ENCODE data around the gene AASDH. TPM values are rescaled to one million over a fixed set of nuclear protein-coding genes. Genes with fewer than 3 reads are reported as not detected.

Gene AASDH
- total RNA-seq, 2 experiments from 2014 or later = 10.2 to 10.6 TPM

DNA sequence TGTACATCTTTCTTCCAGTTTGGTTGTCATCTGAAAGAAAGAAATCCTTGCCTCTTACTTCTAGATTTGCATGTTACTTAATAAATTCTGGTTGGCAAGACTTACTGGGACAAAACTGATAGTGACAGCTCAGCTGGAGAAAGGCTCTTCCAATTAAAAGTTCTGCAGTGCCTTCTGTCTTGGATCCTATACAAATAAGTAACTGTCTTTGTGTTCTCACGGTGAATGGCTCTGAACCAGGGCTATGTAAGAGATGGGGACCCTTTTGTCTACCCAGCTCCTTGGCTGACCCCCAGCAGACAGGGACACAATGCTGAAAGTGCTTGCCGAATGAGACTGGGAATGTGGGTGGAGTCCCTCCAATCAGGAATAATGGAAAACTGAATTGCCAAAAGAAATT lies 89.5 kb downstream of the AASDH start:
- peaks cover 7% of the 10 kb centered on the region for H3K4me1 ChIP-seq (ENCODE audit: insufficient read depth, low read length)
- ATAC-seq (ENCODE audit: poor library complexity) (no peak), DNase-seq (no peak)
- no peak overlapping the region for H3K27ac ChIP-seq (ENCODE audit: low read depth in 1 of 2, low read length in 2 of 2)
- Mint-ChIP-seq H3K4me1 (ENCODE audit: low read depth) (peaks cover 11% of the 10 kb centered on the region), H3K27me3 (no peaks in the 10 kb centered on the region), H3K36me3 (ENCODE audit: low read depth) (no peaks in the 10 kb centered on the region), H3K9me3 (no peaks in the 10 kb centered on the region), H3K4me3 (no peak overlapping the region), H3K27ac (no peak overlapping the region)
- CTCF ChIA-PET = no interaction called here
- intact Hi-C loops (cut with DNase I, micrococcal nuclease) = no loop called here
- no peaks in the 10 kb centered on the region for H3K36me3 ChIP-seq (ENCODE audit: insufficient read depth, low read length)
- TF ChIP-seq, protein P1, sequence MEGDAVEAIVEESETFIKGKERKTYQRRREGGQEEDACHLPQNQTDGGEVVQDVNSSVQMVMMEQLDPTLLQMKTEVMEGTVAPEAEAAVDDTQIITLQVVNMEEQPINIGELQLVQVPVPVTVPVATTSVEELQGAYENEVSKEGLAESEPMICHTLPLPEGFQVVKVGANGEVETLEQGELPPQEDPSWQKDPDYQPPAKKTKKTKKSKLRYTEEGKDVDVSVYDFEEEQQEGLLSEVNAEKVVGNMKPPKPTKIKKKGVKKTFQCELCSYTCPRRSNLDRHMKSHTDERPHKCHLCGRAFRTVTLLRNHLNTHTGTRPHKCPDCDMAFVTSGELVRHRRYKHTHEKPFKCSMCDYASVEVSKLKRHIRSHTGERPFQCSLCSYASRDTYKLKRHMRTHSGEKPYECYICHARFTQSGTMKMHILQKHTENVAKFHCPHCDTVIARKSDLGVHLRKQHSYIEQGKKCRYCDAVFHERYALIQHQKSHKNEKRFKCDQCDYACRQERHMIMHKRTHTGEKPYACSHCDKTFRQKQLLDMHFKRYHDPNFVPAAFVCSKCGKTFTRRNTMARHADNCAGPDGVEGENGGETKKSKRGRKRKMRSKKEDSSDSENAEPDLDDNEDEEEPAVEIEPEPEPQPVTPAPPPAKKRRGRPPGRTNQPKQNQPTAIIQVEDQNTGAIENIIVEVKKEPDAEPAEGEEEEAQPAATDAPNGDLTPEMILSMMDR (IDR thresholded peaks at IDR 0.05) = no peak
- POLR2A ChIA-PET = no interaction called here
- H3K4me3 ChIP-seq (ENCODE audit: low read length) = no peak overlapping the region
- no peaks in the 10 kb centered on the region for H3K9me3 ChIP-seq (ENCODE audit: control insufficient read depth in 1 of 2, insufficient read depth in 1 of 2, low read length in 2 of 2)
- H3K27me3 ChIP-seq (ENCODE audit: control insufficient read depth in 1 of 2, insufficient read depth in 2 of 2, low read length in 2 of 2) = no peaks in the 10 kb centered on the region

DNA sequence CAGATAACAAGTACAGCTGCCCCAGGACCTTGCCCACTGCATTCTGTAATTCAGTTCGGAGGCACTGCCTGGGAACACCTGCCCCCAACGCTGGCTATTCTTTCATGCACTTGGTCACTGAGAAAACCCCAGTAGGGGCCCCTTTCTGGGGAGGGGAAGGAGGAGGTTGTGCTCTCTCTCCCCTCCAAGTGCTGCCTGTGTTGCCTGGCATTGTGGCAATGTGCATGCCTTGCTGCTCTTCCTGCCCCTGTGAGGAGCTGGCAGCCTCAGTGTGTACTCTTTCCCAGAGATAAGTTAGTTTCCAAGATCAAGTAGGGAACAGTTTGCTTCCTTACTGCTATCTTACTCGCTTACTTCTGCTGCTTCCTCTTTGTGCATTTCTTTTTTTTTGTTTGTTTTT lies 90.8 kb downstream of the AASDH start:
- H3K27ac Mint-ChIP-seq = no peak overlapping the region

DNA sequence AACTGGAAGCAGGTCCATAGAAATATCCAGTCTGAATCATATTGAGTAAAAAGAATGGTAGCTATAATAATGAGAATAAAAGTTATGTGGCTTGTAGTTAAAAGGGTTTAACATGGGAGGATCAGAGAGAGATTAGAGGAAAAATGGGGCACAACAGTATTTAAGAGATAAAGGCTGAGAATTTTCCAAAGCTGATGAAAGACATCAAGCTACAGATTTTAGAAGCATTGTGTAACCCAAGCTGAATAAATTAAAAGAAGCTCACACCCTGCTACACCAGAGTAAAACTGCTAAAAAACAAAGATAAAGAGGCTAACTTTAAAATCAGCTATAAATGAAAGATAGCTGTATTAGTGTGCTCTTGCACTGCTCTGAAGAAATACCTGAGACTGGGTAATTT lies 94.2 kb downstream of the AASDH start:
- Histone ChIP-seq H3K27me3 (ENCODE audit: control insufficient read depth in 1 of 2, insufficient read depth in 2 of 2, low read length in 2 of 2) (no peaks in the 10 kb centered on the region), H3K36me3 (ENCODE audit: insufficient read depth, low read length) (no peaks in the 10 kb centered on the region), H3K9me3 (ENCODE audit: control insufficient read depth in 1 of 2, insufficient read depth in 1 of 2, low read length in 2 of 2) (peaks cover 5% of the 10 kb centered on the region in 2 experiments), H3K4me3 (ENCODE audit: low read length) (no peak overlapping the region), H3K4me1 (ENCODE audit: insufficient read depth, low read length) (peaks cover 7% of the 10 kb centered on the region), H3K27ac (ENCODE audit: low read depth in 1 of 2, low read length in 2 of 2) (no peak overlapping the region)
- no peak for ATAC-seq (ENCODE audit: poor library complexity)
- no peak for DNase-seq
- intact Hi-C loops (cut with DNase I, micrococcal nuclease) = no loop called here
- Mint-ChIP-seq H3K9me3 (no peaks in the 10 kb centered on the region), H3K4me1 (ENCODE audit: low read depth) (peaks cover 28% of the 10 kb centered on the region), H3K27ac (no peak overlapping the region), H3K36me3 (ENCODE audit: low read depth) (no peaks in the 10 kb centered on the region), H3K4me3 (no peak overlapping the region), H3K27me3 (no peaks in the 10 kb centered on the region)
- ChIA-PET CTCF (no interaction called here), POLR2A (no interaction called here)
- TF ChIP-seq, protein P1 (IDR thresholded peaks at IDR 0.05) = no peak

More for the DNA sequence above, 90.8 kb downstream of the AASDH start:
- Histone ChIP-seq H3K36me3 (ENCODE audit: insufficient read depth, low read length) (no peaks in the 10 kb centered on the region), H3K9me3 (ENCODE audit: control insufficient read depth in 1 of 2, insufficient read depth in 1 of 2, low read length in 2 of 2) (peaks cover 5% of the 10 kb centered on the region in 2 experiments), H3K27me3 (ENCODE audit: control insufficient read depth in 1 of 2, insufficient read depth in 2 of 2, low read length in 2 of 2) (no peaks in the 10 kb centered on the region), H3K4me3 (ENCODE audit: low read length) (no peak overlapping the region), H3K4me1 (ENCODE audit: insufficient read depth, low read length) (peaks cover 5% of the 10 kb centered on the region), H3K27ac (ENCODE audit: low read depth in 1 of 2, low read length in 2 of 2) (no peak overlapping the region)
- no peak for ATAC-seq (ENCODE audit: poor library complexity)
- intact Hi-C loops (cut with DNase I, micrococcal nuclease) = no loop called here
- no peak overlapping the region for H3K4me3 Mint-ChIP-seq
- TF ChIP-seq, protein P1 (IDR thresholded peaks at IDR 0.05) = no peak
- ChIA-PET CTCF (no interaction called here), POLR2A (interaction anchor here (0.6 kb wide), 1 partner anchor 170 kb away, joined by 3 read pairs; no protein-coding TSS in a partner anchor)
- no peaks in the 10 kb centered on the region for H3K9me3 Mint-ChIP-seq
- H3K4me1 Mint-ChIP-seq (ENCODE audit: low read depth) = peaks cover 11% of the 10 kb centered on the region
- H3K27me3 Mint-ChIP-seq = no peaks in the 10 kb centered on the region
- no peaks in the 10 kb centered on the region for H3K36me3 Mint-ChIP-seq (ENCODE audit: low read depth)
- DNase-seq = no peak
